OCI-LY7 (cell line): ENCODE data around the gene CPEB4.

Source experiments
- CTCF ChIP-seq: fragments of 200-600 bp; sonication (generic); conservative IDR thresholded peaks from 2 replicates; pipeline ENCODE4 v1.5.1; 2014; ENCODE audit warnings: mild to moderate bottlenecking, antibody characterized with exemption, low read length, moderate library complexity, mixed read lengths
- EZH2phosphoT487 ChIP-seq: fragments of 200-600 bp; sonication (generic); IDR thresholded peaks from 2 replicates; pipeline ENCODE4 v1.6.1; 2018; ENCODE audit warnings: low read depth, borderline replicate concordance, mild to moderate bottlenecking, mixed run types, antibody characterized with exemption, low read length, moderate library complexity, mixed read lengths

DNA sequence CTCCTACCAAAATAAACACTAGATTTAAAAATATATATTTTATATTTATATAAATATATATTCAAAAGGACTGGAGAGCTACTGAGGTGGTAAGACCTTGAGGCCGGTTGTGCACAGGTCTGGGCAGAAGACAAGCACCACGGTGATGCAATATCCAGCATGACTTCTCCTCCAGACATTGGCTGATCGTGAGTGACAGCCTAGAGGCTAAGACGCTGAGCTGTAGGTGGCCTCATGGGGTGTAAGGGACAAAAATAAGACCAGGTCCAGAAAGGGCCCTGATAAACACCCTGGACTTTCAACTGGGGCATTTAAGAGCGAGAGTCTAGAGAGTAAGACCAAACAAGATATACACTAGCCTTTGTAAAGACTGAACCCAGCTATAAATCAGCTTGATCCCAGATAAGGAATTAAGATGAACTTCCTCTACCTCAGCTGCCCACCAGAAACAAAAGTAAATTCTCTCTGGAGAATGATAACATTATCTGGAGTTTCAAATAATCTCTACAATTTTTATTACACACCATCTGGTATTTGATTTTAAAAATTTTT is 86.6 kb downstream of the CPEB4 start:
- TF ChIP-seq CTCF, result no peak
- TF ChIP-seq EZH2phosphoT487, result no peak
